Testis (tissue), 3 donors: ENCODE results near the gene MAP3K14. TPM values are rescaled to one million over a fixed set of nuclear protein-coding genes. Genes with fewer than 3 reads are reported as not detected.

Experiments
- DNase-seq: peaks from one replicate; pipeline ENCODE4 v3.0.0-alpha.2; 2019
- H3K27ac ChIP-seq, 2 donors: fragments of 200-600 bp; sonication (generic); one replicate each; pipeline ENCODE4 v1.5.1; 2019
- H3K27me3 ChIP-seq: fragments of 200-600 bp; sonication (generic); one replicate; pipeline ENCODE4 v1.5.1; 2019
- H3K36me3 ChIP-seq: fragments of 200-600 bp; sonication (generic); one replicate; pipeline ENCODE4 v1.5.1; 2017; ENCODE audit warnings: low read depth; ENCODE audit errors: missing control alignments
- H3K4me1 ChIP-seq: fragments of 200-600 bp; sonication (generic); one replicate; pipeline ENCODE4 v1.5.1; 2019
- H3K4me3 ChIP-seq, 2 donors: fragments of 200-600 bp; sonication (generic); one replicate each; pipeline ENCODE4 v1.5.1; 2017 to 2019
- H3K9me3 ChIP-seq: fragments of 200-600 bp; sonication (generic); one replicate; pipeline ENCODE4 v1.5.1; 2017
- POLR2A ChIP-seq: fragments of 450-650 bp; IDR thresholded peaks from one replicate; pipeline ENCODE4 v1.6.1; 2017; ENCODE audit warnings: antibody characterized with exemption, mild to moderate bottlenecking, moderate library complexity
- WGBS, 2 donors: methylation state at CpG; one replicate each; pipeline ENCODE4 v1.1.5; 2018; 5-methylcytosine and 5-hydroxymethylcytosine counted together
- intact Hi-C: fragments of 100-400 bp; cut with DNase I; formaldehyde crosslinking; loops from one replicate; pipeline ENCODE4 v1.15.1; 2023; ENCODE audit warnings: low total_unique reads
- polyA plus RNA-seq: library from polyadenylated mRNA; stranded (reverse); fragments of 350-450 nt; fragmentation: Illumina TruSeq; extraction: RNeasy Lipid Tissue Mini Kit (QIAGEN cat#74804); gene quantifications from one replicate; pipeline ENCODE4 v1.2.3, GENCODE V29; 2014; ENCODE audit warnings: low read depth, low replicate concordance; ENCODE audit not compliant: insufficient read depth
- total RNA-seq, 2 donors: library from RNA; depleted of rRNA; stranded (reverse); fragments of >200 nt; gene quantifications; one replicate each; pipeline ENCODE4 v1.2.3, GENCODE V29; 2016
- TF ChIP-seq, protein P1 (sequence below), 3 experiments: fragments of 450-650 bp in 2 of 3; fragments of 200-600 bp in 1 of 3; sonication (generic) in 1 of 3; IDR thresholded peaks; one replicate each; pipeline ENCODE4 v1.5.1; 2016 to 2019; ENCODE audit warnings: antibody characterized with exemption in 3 of 3, mild to moderate bottlenecking in 2 of 3, moderate library complexity in 1 of 3

MAP3K14 gene
- total and polyA plus RNA-seq, 3 donors from 2014 or later, result 12.4 to 24.9 (median 14.6) TPM

DNA sequence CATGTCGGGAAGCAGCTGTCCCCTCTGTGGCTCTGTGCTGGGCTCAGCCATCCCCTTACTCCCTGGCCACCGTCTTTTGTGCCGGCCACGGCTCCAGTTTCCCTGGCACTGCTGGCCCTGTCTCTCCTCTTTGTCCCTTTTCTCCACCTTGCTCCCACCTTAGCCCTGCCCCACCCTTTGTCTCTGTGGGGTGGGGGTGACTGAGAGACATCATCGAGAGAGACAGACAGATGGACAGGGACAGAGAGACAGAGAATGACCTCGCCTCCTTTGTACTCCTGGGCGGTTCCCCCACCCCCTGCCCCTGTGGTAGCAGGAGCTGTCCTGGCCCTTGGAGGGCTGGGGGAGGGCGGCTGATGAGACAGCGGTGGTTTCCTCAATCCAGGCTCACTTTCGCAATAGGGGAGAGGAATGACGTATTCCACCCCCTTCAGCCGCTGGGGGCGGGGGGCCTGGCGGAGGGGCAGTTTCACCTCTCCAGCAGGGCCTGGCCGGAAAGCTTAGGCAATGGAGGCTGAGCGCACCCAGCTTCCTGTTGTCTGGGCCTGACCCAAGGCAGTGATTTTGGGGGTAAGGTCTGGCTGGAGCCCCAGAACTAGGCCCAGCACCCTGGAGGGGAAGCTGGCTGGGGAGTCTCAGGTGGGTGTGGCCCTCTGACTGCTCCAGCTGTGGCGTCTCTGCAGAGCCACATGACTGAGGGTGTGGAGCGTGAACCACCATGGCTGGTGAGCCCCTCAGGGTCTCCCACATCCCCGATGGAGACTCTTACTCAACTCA is 87.9 kb downstream of the MAP3K14 start:
- peaks cover 10% of the 10 kb centered on the region for H3K4me1 ChIP-seq
- H3K27ac ChIP-seq, result peak overlapping the region in 1 of 2 donors; percentile 56
- intact Hi-C loops, result no loop called here
- TF ChIP-seq, protein P1, sequence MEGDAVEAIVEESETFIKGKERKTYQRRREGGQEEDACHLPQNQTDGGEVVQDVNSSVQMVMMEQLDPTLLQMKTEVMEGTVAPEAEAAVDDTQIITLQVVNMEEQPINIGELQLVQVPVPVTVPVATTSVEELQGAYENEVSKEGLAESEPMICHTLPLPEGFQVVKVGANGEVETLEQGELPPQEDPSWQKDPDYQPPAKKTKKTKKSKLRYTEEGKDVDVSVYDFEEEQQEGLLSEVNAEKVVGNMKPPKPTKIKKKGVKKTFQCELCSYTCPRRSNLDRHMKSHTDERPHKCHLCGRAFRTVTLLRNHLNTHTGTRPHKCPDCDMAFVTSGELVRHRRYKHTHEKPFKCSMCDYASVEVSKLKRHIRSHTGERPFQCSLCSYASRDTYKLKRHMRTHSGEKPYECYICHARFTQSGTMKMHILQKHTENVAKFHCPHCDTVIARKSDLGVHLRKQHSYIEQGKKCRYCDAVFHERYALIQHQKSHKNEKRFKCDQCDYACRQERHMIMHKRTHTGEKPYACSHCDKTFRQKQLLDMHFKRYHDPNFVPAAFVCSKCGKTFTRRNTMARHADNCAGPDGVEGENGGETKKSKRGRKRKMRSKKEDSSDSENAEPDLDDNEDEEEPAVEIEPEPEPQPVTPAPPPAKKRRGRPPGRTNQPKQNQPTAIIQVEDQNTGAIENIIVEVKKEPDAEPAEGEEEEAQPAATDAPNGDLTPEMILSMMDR (IDR thresholded peaks at IDR 0.05), result no peak
- no peak for TF ChIP-seq POLR2A
- no peaks in the 10 kb centered on the region for H3K27me3 ChIP-seq
- WGBS, 2 donors, result 77 to 79% methylated on average over 15 to 19 of the region's 19 CpGs
- peak; percentile 70 for DNase-seq
- no peak overlapping the region for H3K4me3 ChIP-seq
- H3K9me3 ChIP-seq, result no peaks in the 10 kb centered on the region
- H3K36me3 ChIP-seq, result no peaks in the 10 kb centered on the region

DNA sequence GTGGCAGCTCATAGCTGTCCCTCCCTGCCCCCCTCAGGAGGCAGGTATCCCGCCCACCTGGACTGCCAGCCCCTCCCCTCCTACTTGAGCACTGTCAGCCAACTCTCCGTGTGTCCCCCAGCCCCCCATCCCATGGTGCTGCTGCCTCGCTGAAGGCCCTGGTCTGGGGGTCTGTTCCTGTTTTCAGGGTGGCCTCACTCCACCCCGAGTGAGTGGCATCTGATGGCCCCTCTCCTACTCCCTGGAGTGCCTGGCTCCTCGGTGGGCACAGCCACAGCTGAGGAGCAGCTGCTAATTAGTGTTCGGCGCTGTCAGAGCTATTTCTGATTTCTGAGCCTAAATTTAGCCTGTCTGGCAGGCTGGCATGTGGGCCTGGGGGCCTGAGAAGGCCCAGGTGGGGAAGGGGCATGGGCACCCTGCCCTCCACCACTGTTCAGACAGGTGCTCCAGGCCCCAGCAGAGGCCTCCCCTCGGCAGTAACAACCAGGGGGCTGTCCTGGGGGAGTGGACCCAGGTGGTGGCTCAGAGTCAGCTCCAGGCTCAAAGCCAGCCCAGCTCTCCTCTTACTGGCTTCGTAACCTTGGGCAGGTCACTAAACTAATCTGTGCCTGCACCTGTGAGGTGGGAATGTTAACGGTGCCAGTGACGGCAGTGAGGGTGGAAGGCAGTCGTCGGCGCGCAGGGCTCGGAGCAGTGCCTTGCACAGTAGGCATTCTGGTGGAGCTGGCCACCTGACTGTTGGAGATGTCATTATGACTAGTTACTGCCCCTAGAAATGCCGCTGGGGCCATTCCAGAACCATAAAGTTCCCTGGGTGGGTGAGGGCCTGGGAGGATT is 88.7 kb downstream of the MAP3K14 start:
- Histone ChIP-seq H3K36me3 (no peaks in the 10 kb centered on the region), H3K4me3 (no peak overlapping the region), H3K27me3 (no peaks in the 10 kb centered on the region), H3K9me3 (no peaks in the 10 kb centered on the region), H3K27ac (peak overlapping the region in 1 of 2 donors; percentile 56), H3K4me1 (peaks cover 10% of the 10 kb centered on the region)
- TF ChIP-seq, protein P1 (IDR thresholded peaks at IDR 0.05), result no peak
- no peak for TF ChIP-seq POLR2A
- WGBS, 2 donors, result 67 to 75% methylated on average over 3 to 17 of the region's 17 CpGs
- intact Hi-C loops, result no loop called here
- DNase-seq, result no peak

DNA sequence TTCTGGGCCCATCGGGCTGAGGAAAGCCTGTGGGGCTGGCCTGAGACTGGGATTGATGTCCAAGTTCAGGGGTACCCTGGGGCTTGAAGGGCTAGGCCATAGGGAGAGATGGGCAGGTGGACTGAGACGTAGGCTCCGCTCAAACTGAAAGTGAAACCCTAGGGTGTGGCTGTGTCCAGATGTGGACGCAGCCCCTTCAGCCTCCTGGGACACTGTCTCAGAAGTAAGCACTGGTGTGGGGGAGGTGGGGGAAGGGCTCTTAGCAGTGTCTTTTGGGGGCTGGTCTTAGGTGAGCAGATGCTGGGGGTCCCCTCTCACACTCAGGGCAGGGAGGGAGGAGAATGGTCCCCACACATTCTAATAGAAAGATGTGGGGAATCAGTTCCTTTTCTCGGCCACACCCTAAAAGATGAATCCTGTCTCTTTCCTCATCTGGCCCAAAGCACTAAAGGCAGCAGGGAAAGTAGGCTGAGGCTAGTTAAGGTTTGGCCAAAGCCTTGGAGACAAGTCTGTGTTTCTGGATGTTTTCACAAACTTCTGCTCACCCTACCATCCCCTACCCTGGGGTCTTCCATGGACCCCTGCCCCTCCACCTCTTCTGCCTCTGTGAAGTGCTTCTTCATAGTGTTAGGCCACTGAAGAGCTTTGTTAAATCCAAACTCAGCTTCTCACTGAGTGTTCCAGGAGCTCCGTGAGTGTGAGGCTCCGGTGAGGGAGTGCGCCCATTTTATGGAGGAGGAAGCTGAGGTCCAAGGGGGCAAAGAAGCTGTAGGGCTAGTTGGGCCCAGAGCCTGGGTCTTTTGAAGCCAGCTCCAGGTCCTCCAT is 89.5 kb downstream of the MAP3K14 start:
- Histone ChIP-seq H3K27me3 (no peaks in the 10 kb centered on the region), H3K4me1 (peaks cover 10% of the 10 kb centered on the region), H3K27ac (peak overlapping the region in 1 of 2 donors; percentile 56), H3K9me3 (no peaks in the 10 kb centered on the region), H3K36me3 (no peaks in the 10 kb centered on the region), H3K4me3 (no peak overlapping the region)
- intact Hi-C loops, result no loop called here
- TF ChIP-seq POLR2A, result no peak
- TF ChIP-seq, protein P1 (IDR thresholded peaks at IDR 0.05), result no peak
- no peak for DNase-seq
- 73 to 83% methylated on average over 8 of the region's 8 CpGs for WGBS, 2 donors

DNA sequence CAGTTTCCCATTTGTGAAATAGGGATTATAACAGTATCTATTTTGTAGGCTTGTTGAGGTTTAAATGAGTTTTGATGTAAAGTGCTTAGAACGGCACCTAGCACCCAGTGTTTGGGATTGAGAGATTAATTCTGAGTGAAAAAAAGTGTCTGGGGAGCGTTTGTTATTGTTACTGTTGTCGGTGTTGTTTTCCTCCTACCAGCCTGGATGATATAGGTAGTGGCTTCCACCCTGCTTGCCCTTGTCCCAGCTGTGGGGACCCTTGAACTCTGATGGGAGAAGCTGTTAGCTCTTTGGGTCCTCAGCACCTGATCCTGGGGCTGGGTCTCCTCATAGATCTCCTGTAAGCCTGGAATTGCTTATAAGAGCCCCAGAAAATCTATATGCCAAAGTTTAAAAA is 90.2 kb downstream of the MAP3K14 start:
- no peaks in the 10 kb centered on the region for H3K9me3 ChIP-seq
- WGBS, 2 donors, result 83 to 90% methylated on average over 3 of the region's 3 CpGs
- no peak overlapping the region for H3K4me3 ChIP-seq
- peaks cover 10% of the 10 kb centered on the region for H3K4me1 ChIP-seq
- no peaks in the 10 kb centered on the region for H3K36me3 ChIP-seq
- peak overlapping the region in 1 of 2 donors; percentile 56 for H3K27ac ChIP-seq
- DNase-seq, result no peak
- TF ChIP-seq, protein P1 (IDR thresholded peaks at IDR 0.05), result no peak
- no peak for TF ChIP-seq POLR2A
- H3K27me3 ChIP-seq, result no peaks in the 10 kb centered on the region
- intact Hi-C loops, result no loop called here
